Kidney epithelial cell (primary cell): ENCODE data around the gene METTL26. TPM values are rescaled to one million over a fixed set of nuclear protein-coding genes. Genes with fewer than 3 reads are reported as not detected.

ENCODE experiments used
- DNase-seq: peaks from one replicate; pipeline ENCODE4 v3.0.0-alpha.2; 2010; ENCODE audit warnings: low read depth
- H3K27me3 ChIP-seq: 2 replicates; pipeline ENCODE4 v1.6.0; 2011; ENCODE audit warnings: low read length; ENCODE audit not compliant: control insufficient read depth, insufficient read depth
- H3K36me3 ChIP-seq: 2 replicates; pipeline ENCODE4 v1.5.1; 2011; ENCODE audit warnings: low read length; ENCODE audit not compliant: control insufficient read depth, insufficient read depth
- H3K4me3 ChIP-seq: 2 replicates; pipeline ENCODE4 v1.5.1; 2011; ENCODE audit warnings: low read depth, mild to moderate bottlenecking, control low read depth, low read length
- total RNA-seq: library from RNA; depleted of rRNA; stranded (reverse); fragments of >200 nt; gene quantifications from 2 replicates; pipeline ENCODE4 v1.2.3, GENCODE V29; 2015
- TF ChIP-seq, protein P1 (sequence below): IDR thresholded peaks from 2 replicates; pipeline ENCODE4 v1.5.1; 2011; ENCODE audit warnings: mild to moderate bottlenecking, moderate library complexity, low read length, control low read depth, inconsistent platforms; ENCODE audit not compliant: insufficient read depth, poor library complexity, severe bottlenecking

Gene METTL26
- total RNA-seq, 1 donor from 2014 or later = 170 TPM

DNA sequence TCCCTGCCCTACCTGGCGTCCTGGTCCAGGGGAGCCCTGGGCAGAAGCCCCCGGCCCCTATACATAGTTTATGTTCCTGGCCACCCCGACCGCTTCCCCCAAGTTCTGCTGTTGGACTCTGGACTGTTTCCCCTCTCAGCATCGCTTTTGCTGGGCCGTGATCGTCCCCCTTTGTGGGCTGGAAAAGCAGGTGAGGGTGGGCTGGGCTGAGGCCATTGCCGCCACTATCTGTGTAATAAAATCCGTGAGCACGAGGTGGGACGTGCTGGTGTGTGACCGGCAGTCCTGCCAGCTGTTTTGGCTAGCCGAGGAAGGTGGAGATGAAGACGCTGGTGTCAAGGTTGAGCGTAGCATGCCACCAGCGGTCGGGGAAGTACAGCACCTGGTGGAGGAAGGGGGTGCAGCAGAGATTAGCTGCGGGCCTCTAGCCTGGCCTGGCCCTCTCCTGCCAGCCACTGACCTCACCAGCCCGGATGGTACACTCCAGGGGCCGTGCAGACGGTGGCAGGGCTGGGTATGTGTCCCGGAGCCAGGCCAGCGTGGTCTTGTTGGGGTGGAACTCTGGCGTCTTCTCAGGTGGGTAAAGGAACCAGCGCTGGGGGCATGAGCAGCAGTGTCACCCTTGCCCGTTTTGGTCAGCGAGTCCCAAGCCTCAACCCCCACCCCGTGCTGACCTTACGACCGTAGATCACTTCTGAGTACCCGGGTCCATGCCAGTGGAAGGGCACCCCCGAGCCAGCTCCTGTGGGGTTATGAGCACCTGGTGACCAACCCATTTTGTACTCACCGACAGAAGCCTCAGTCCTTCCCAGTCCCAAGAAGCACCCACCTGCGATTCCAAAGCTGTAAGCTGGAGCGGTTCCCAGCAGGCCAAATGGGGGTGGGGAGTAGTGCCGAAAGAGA is 46.6 kb upstream of the METTL26 start:
- peaks cover 2% of the 10 kb centered on the region for H3K27me3 ChIP-seq
- TF ChIP-seq, protein P1, sequence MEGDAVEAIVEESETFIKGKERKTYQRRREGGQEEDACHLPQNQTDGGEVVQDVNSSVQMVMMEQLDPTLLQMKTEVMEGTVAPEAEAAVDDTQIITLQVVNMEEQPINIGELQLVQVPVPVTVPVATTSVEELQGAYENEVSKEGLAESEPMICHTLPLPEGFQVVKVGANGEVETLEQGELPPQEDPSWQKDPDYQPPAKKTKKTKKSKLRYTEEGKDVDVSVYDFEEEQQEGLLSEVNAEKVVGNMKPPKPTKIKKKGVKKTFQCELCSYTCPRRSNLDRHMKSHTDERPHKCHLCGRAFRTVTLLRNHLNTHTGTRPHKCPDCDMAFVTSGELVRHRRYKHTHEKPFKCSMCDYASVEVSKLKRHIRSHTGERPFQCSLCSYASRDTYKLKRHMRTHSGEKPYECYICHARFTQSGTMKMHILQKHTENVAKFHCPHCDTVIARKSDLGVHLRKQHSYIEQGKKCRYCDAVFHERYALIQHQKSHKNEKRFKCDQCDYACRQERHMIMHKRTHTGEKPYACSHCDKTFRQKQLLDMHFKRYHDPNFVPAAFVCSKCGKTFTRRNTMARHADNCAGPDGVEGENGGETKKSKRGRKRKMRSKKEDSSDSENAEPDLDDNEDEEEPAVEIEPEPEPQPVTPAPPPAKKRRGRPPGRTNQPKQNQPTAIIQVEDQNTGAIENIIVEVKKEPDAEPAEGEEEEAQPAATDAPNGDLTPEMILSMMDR = no peak
- no peak for DNase-seq
- peak overlapping the region; percentile 81 for H3K4me3 ChIP-seq
- peaks cover 1% of the 10 kb centered on the region for H3K36me3 ChIP-seq

DNA sequence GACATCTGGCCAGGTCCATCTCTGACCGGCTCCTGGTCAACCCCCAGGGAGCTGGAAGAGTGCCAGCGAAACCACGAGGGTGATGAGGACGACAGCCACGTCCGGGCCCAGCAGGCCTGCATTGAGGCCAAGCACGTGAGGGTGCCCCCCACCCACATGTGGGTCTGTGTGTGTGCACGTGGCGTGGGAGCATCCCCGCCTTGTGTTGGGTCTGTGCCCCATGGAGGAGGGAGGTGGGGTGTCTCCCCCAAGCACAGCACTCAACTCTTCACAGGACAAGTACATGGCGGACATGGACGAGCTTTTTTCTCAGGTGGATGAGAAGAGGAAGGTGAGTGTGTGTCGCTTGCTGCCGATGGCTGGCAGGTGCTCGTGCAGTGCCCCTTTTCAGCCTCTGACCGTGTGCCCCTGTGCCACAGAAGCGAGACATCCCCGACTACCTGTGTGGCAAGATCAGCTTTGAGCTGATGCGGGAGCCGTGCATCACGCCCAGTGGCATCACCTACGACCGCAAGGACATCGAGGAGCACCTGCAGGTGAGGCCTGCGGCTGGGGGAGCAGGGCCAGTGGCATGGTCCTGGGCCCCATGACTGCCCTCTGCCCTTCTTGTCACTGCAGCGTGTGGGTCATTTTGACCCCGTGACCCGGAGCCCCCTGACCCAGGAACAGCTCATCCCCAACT is 45.8 kb upstream of the METTL26 start:
- TF ChIP-seq, protein P1 = no peak
- Histone ChIP-seq H3K36me3 (peaks cover 1% of the 10 kb centered on the region), H3K4me3 (no peak overlapping the region), H3K27me3 (peaks cover 11% of the 10 kb centered on the region)
- no peak for DNase-seq

DNA sequence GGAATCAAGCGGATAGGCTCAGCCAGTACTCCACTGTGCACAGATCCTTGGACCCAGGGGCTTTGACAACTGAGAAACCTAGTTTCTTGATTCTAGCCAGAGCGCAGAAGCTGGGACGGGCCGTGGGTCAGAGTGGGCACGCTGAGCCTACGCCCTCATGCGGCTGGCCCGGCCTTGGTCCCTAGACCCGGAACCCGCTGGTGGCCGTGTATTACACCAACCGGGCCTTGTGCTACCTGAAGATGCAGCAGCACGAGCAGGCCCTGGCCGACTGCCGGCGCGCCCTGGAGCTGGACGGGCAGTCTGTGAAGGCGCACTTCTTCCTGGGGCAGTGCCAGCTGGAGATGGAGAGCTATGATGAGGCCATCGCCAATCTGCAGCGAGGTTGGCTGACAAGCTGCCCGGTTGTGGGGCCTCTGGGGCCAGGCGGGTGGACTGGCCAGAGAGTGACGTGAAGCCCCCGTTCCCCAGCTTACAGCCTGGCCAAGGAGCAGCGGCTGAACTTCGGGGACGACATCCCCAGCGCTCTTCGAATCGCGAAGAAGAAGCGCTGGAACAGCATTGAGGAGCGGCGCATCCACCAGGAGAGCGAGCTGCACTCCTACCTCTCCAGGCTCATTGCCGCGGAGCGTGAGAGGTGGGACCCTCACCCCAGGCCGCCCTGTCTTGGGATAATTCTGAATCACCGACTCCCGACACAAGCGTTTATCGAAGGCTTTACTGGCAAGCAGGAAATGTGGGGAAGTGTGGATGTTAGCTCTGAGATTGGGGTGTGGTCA is 45.1 kb upstream of the METTL26 start:
- peaks cover 16% of the 10 kb centered on the region for H3K27me3 ChIP-seq
- no peak for DNase-seq

DNA sequence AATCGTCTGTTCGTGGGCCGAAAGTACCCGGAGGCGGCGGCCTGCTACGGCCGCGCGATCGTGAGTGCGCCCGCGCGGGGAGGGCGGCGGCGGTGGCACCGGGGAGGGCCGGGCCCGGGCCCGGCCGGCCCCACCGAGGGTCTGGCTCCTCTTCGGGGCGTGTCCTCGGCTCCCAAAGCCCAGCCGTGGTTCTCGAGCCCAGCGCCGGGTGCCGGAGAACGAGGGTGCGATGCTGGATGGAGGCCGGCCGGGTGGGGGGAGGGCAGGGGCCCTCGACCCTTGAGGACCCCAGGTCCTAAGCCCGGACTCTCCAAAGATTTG is 44.5 kb upstream of the METTL26 start:
- H3K27me3 ChIP-seq = peaks cover 19% of the 10 kb centered on the region
- H3K4me3 ChIP-seq = peak overlapping the region; percentile 77
- DNase-seq = no peak
- peaks cover 1% of the 10 kb centered on the region for H3K36me3 ChIP-seq
- TF ChIP-seq, protein P1 = no peak

More for the DNA sequence above, 45.1 kb upstream of the METTL26 start:
- TF ChIP-seq, protein P1 = no peak
- Histone ChIP-seq H3K4me3 (peak overlapping the region; percentile 77), H3K36me3 (peaks cover 1% of the 10 kb centered on the region)

DNA sequence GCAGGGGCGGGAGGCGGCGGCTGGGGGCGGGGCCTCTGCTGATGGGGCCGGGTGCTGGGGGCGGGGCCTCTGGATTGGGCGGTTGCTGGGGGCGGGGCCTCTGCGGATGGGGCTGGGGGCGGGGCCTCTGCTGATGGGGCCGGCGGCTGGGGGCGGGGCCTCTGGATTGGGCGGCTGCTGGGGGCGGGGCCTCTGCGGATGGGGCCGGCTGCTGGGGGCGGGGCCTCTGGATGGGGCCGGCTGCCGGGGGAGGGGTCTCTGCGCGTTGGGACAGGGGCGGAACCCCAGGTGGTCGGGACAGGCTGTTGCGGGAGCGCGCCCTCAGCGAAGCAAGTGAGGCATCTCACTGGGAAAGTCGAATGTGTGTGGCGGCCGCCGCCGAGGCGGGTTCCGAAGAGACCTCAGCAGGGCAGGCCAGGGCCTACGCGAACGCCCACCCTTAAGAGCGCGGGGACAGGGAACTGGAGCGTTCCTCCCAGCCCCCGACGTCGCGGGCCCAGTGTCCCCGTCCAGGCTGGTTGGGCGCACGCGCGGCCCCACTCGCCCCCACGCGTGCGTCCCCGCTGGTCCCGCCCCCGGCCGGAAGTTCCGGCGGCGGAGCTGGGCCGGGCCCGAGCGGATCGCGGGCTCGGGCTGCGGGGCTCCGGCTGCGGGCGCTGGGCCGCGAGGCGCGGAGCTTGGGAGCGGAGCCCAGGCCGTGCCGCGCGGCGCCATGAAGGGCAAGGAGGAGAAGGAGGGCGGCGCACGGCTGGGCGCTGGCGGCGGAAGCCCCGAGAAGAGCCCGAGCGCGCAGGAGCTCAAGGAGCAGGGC is 43.9 kb upstream of the METTL26 start, which contains the start of gene STUB1:
STUB1 (plus strand) TSS at position 597 of the 811 bp plus-strand sequence; CDS start at position 713, 116 bp downstream.
- TF ChIP-seq, protein P1 = no peak
- DNase-seq = peak; percentile 28
- Histone ChIP-seq H3K4me3 (peak within 1 kb of the TSS; percentile 77), H3K27me3 (peaks cover 21% of the 10 kb centered on the region), H3K36me3 (peaks cover 1% of the 10 kb centered on the region)
